HAP-1 (cell line): ENCODE measurements around the gene PMEPA1.

Experiments
- DNase-seq, 2 experiments: peaks; one replicate each; pipeline ENCODE4 v3.0.0-alpha.2; 2016 to 2020; ENCODE audit warnings: low spot score in 2 of 2
- H3K27me3 ChIP-seq: fragments of 250-450 bp; sonication (Bioruptor Pico); 2 replicates; pipeline ENCODE4 v1.5.1; 2020; ENCODE audit warnings: low read depth, mild to moderate bottlenecking, moderate library complexity
- H3K36me3 ChIP-seq: fragments of 250-450 bp; sonication (Bioruptor Pico); replicated peaks from 2 replicates; pipeline ENCODE4 v1.5.1; 2020; ENCODE audit warnings: mild to moderate bottlenecking
- H3K4me1 ChIP-seq: fragments of 250-450 bp; sonication (Bioruptor Pico); 2 replicates; pipeline ENCODE4 v1.5.1; 2020; ENCODE audit warnings: mild to moderate bottlenecking
- H3K4me3 ChIP-seq: fragments of 250-450 bp; sonication (Bioruptor Pico); 2 replicates; pipeline ENCODE4 v1.5.1; 2020; ENCODE audit warnings: mild to moderate bottlenecking, moderate library complexity
- H3K9me3 ChIP-seq: fragments of 250-450 bp; sonication (Bioruptor Pico); 2 replicates; pipeline ENCODE4 v1.5.1; 2020; ENCODE audit warnings: mild to moderate bottlenecking, moderate library complexity
- in situ Hi-C: fragments of 300-500 bp; cut with MboI; formaldehyde crosslinking; loops from 3 replicates; pipeline ENCODE4 v1.14.3; 2020; ENCODE audit warnings: low sequenced_read_pairs, inconsistent platforms, mixed read lengths

PMEPA1 gene

GRCh38 chr20:57679113-57679512, 30.7 kb downstream of the PMEPA1 start:
- DNase-seq, result no peak
- Histone ChIP-seq H3K4me1 (no peaks in the 10 kb centered on the region), H3K9me3 (no peaks in the 10 kb centered on the region), H3K27me3 (no peaks in the 10 kb centered on the region), H3K36me3 (no peaks in the 10 kb centered on the region), H3K4me3 (no peak overlapping the region)
- in situ Hi-C loops, result no loop called here

DNA sequence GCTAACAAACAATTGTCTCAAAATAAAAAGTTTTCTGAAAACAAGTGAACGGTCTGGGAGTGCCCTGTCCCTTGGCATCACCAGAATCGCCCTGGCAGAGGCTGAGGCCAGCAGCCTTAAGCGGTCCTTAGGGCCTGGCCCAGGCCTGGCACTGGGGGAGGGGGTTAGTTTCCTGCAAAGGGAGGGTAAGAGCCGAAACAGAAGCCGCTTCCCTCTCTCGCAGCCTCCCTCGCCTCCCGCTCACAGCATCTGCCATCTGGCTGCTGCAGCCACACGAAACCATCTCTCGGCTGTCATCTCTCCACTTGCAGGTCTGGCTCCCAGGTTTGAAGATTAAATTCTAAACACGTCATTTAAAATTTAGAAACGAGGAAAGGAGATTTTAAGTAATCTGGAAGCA, 31.5 kb downstream of the PMEPA1 start:
- Histone ChIP-seq H3K27me3 (no peaks in the 10 kb centered on the region), H3K4me1 (no peaks in the 10 kb centered on the region), H3K4me3 (no peak overlapping the region), H3K9me3 (no peaks in the 10 kb centered on the region), H3K36me3 (no peaks in the 10 kb centered on the region)
- no peak for DNase-seq
- in situ Hi-C loops, result no loop called here

DNA sequence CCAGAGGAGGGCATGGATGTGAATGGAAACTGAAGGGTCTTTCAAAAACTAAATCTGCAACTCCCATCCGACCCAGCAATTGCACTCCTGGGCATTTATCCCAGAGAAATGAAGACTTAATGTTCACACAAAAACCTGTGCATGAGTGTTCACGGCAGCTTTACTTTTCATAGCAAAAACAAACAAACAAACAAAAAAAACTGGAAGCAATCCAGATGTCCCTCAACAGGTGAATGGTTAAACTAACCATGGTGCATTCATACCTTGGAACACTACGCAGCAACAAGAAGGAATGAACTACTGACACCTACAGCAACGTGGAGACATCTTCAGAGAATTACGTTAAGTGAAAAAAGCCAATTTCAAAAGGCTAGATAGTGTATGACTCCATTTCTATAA, 32.2 kb downstream of the PMEPA1 start:
- no peaks in the 10 kb centered on the region for H3K9me3 ChIP-seq
- H3K36me3 ChIP-seq, result no peaks in the 10 kb centered on the region
- H3K27me3 ChIP-seq, result no peaks in the 10 kb centered on the region
- no peak for DNase-seq
- no peak overlapping the region for H3K4me3 ChIP-seq
- H3K4me1 ChIP-seq, result no peaks in the 10 kb centered on the region
- in situ Hi-C loops, result no loop called here

- Histone ChIP-seq H3K9me3 (no peaks in the 10 kb centered on the region), H3K4me1 (no peaks in the 10 kb centered on the region), H3K27me3 (no peaks in the 10 kb centered on the region), H3K36me3 (no peaks in the 10 kb centered on the region), H3K4me3 (no peak overlapping the region)
- in situ Hi-C loops, result no loop called here
- no peak for DNase-seq
These were observed 32.9 kb downstream of the PMEPA1 start for GRCh38 chr20:57676589-57677583.

DNA sequence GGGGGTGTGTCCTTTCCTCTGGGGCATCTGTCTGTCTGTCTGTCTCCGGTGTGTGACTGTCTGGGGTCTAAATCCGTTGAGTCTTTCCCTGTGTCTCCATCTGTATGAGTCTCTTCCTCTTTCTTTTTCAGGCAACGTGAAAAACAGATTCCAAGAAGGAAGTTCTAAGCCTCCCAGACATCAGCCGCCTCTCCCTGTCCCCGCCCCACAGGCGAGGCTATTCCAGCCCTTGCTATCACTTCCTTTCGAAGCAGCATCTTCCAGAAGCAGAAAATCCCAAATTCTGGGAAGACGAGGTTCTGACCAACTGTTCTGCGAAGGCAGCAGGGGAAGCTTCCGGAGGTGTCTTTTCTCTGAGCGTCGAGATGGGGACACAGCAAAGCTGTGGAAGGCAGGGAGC, 34.0 kb downstream of the PMEPA1 start:
- H3K36me3 ChIP-seq, result no peaks in the 10 kb centered on the region
- DNase-seq, result no peak
- H3K4me3 ChIP-seq, result no peak overlapping the region
- in situ Hi-C loops, result no loop called here
- H3K27me3 ChIP-seq, result no peaks in the 10 kb centered on the region
- no peaks in the 10 kb centered on the region for H3K4me1 ChIP-seq
- no peaks in the 10 kb centered on the region for H3K9me3 ChIP-seq

DNA sequence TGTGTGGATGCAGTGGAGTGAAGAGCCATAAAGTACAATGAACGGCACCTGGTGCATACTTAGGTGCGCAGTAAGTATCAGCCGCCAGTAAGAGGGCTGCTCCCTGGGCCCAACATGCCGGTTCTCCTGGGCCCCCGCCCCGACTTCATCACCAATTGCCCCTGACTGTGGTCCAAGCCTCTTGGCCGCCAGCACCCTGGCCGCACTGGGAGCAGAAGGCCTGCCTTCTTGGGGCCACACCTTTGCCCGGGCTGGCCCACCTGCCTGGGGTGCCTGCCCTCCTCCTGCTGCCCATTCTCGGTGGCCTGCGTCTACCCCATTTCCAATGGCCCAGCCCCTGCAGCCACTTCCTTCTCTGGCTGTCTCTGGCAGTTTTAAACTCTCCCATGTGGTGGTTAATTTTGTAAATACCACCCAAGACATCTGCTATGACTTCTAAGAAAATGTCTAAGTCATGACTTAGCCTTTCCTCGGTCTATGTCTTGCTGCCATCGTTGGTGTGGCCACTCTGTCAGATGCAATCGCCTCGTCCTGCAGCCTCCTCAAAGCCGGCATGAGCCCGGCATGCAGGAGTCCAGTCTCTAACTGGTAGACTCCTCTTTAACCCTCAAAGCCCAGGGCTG, 36.8 kb downstream of the PMEPA1 start:
- no peaks in the 10 kb centered on the region for H3K9me3 ChIP-seq
- H3K4me3 ChIP-seq, result no peak overlapping the region
- no peaks in the 10 kb centered on the region for H3K27me3 ChIP-seq
- no peaks in the 10 kb centered on the region for H3K4me1 ChIP-seq
- in situ Hi-C loops, result no loop called here
- H3K36me3 ChIP-seq, result no peaks in the 10 kb centered on the region
- no peak for DNase-seq

GRCh38 chr20:57672164-57672563, 37.7 kb downstream of the PMEPA1 start:
- H3K36me3 ChIP-seq, result no peaks in the 10 kb centered on the region
- no peak overlapping the region for H3K4me3 ChIP-seq
- H3K4me1 ChIP-seq, result no peaks in the 10 kb centered on the region
- no peaks in the 10 kb centered on the region for H3K27me3 ChIP-seq
- in situ Hi-C loops, result no loop called here
- H3K9me3 ChIP-seq, result no peaks in the 10 kb centered on the region
- DNase-seq, result no peak

- Histone ChIP-seq H3K4me1 (no peaks in the 10 kb centered on the region), H3K4me3 (no peak overlapping the region), H3K9me3 (no peaks in the 10 kb centered on the region), H3K27me3 (no peaks in the 10 kb centered on the region), H3K36me3 (no peaks in the 10 kb centered on the region)
- no peak for DNase-seq
- in situ Hi-C loops, result no loop called here
These were observed 38.2 kb downstream of the PMEPA1 start for GRCh38 chr20:57671662-57672061.

DNA sequence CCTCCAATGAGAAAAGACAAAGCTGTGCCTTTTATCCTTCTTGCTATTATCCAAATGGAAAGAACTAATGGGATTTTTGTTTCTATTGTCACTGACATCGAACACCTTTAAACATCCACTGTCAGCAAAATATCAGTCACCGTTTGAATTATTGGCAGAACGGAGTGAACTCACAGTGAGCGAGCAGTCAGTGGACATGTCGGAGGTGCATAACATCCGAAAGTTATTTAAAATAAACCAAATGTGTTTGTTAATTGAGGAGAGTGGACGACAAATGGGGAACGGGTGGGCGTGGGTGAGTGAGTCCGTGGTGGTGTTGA, 38.8 kb downstream of the PMEPA1 start:
- Histone ChIP-seq H3K4me1 (no peaks in the 10 kb centered on the region), H3K36me3 (no peaks in the 10 kb centered on the region), H3K4me3 (no peak overlapping the region), H3K9me3 (no peaks in the 10 kb centered on the region), H3K27me3 (no peaks in the 10 kb centered on the region)
- no peak for DNase-seq
- in situ Hi-C loops, result no loop called here

GRCh38 chr20:57670288-57671071, 39.3 kb downstream of the PMEPA1 start:
- in situ Hi-C loops, result no loop called here
- H3K27me3 ChIP-seq, result no peaks in the 10 kb centered on the region
- no peaks in the 10 kb centered on the region for H3K9me3 ChIP-seq
- H3K4me3 ChIP-seq, result no peak overlapping the region
- H3K4me1 ChIP-seq, result no peaks in the 10 kb centered on the region
- H3K36me3 ChIP-seq, result no peaks in the 10 kb centered on the region
- no peak for DNase-seq

DNA sequence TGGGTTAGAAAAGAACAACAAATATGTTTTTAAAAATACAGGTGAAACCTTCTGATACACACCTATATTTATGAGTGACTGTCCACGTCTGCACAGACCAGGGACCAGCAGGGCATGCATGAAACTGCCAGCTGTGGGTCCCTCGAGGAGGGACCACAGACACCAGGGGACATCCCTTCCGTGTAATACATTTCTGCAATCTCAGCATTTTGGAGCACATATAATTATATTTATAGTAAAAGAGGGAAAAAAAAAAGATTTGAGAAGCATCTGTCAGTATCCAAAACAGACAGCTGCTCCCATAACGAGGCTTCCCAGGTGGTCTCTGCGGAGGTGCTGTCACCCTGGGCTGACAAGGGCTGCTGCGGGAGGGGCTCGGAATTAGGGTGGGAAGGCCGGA, 40.2 kb downstream of the PMEPA1 start:
- Histone ChIP-seq H3K36me3 (no peaks in the 10 kb centered on the region), H3K4me3 (no peak overlapping the region), H3K27me3 (no peaks in the 10 kb centered on the region), H3K9me3 (no peaks in the 10 kb centered on the region), H3K4me1 (no peaks in the 10 kb centered on the region)
- in situ Hi-C loops, result no loop called here
- DNase-seq, result no peak

DNA sequence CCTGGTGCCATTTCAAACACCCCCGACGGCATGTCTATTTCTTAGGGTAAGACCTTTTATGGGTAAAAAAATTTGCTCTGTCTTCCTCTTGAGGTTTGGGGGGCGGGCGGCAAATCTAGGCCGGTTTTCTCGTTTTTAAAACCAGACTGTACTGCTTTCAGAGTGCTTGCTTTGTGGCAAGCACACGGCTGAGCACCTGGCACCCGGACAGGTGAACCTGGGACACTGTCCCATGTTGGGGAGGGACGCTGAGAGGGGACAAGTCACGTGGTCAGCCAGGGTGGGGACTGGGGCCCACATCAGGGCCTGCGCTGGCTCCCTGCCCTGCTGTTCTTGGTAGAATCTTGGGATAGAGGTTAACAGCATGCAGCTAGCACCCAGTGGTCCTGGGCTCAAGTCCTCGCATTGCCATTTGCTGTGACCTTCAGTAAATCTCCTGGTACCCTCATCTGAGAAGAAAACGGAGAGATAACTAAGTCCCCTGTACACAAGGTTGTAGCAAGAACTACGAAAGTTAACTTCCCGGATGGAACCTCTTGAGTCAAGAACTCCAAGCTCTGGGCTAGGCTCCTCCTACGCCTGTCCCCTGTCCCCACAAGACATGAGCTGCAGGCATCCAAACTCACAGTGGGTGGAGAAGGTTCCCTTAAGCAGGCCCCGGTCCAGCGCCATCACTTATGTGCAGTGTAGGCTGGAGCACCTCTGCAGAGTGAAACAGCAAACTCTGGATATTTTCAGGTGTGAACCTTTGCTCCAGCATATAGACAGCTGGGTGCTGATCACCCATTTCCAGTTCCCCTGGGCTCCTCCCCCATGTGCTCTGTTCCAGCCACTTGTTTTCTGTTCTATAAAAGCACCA, 41.7 kb downstream of the PMEPA1 start:
- in situ Hi-C loops, result no loop called here
- Histone ChIP-seq H3K27me3 (no peaks in the 10 kb centered on the region), H3K9me3 (no peaks in the 10 kb centered on the region), H3K4me1 (no peaks in the 10 kb centered on the region), H3K4me3 (no peak overlapping the region), H3K36me3 (no peaks in the 10 kb centered on the region)
- DNase-seq, result no peak

GRCh38 chr20:57667388-57667787, 42.4 kb downstream of the PMEPA1 start:
- Histone ChIP-seq H3K36me3 (no peaks in the 10 kb centered on the region), H3K4me1 (no peaks in the 10 kb centered on the region), H3K4me3 (no peak overlapping the region), H3K9me3 (no peaks in the 10 kb centered on the region), H3K27me3 (no peaks in the 10 kb centered on the region)
- DNase-seq, result no peak
- in situ Hi-C loops, result no loop called here
